Liver (tissue), 9 donors: Measurements from ENCODE around the gene LENG9. TPM values are rescaled to one million over a fixed set of nuclear protein-coding genes. Genes with fewer than 3 reads are reported as not detected.

ENCODE experiments used
- DNase-seq: peaks from one replicate; pipeline ENCODE4 v3.0.0-alpha.2; 2017; ENCODE audit warnings: low spot score
- H3K27ac ChIP-seq, 2 donors: one replicate each; pipeline ENCODE4 v1.7.0; 2013; ENCODE audit warnings: inconsistent platforms in 2 of 2, low read length in 2 of 2, control low read depth in 1 of 2, low read depth in 1 of 2, mild to moderate bottlenecking in 1 of 2
- H3K27me3 ChIP-seq, 4 donors: one replicate each; pipeline versions ENCODE4 v1.6.1 to v1.7.0; 2013; ENCODE audit warnings: low read length in 3 of 4, inconsistent platforms in 1 of 4, mild to moderate bottlenecking in 1 of 4, moderate library complexity in 1 of 4; ENCODE audit not compliant: control insufficient read depth in 4 of 4, insufficient read depth in 4 of 4
- H3K36me3 ChIP-seq, 4 donors: one replicate each; pipeline versions ENCODE4 v1.6.1 to v1.7.0; 2013; ENCODE audit warnings: low read length in 3 of 4, mild to moderate bottlenecking in 3 of 4, low read depth in 1 of 4, moderate library complexity in 1 of 4; ENCODE audit not compliant: control insufficient read depth in 4 of 4, insufficient read depth in 3 of 4
- H3K4me1 ChIP-seq, 4 donors: one replicate each; pipeline versions ENCODE4 v1.6.1 to v1.7.0; 2013; ENCODE audit warnings: low read length in 3 of 4, mild to moderate bottlenecking in 3 of 4, moderate library complexity in 1 of 4; ENCODE audit not compliant: control insufficient read depth in 4 of 4, insufficient read depth in 4 of 4
- H3K4me3 ChIP-seq, 3 donors: one replicate each; pipeline versions ENCODE4 v1.6.1 to v1.7.0; 2013; ENCODE audit warnings: low read length in 3 of 3, control low read depth in 1 of 3, low read depth in 1 of 3, mild to moderate bottlenecking in 1 of 3
- H3K9ac ChIP-seq, 2 donors: one replicate each; pipeline ENCODE4 v1.7.0; 2013; ENCODE audit warnings: low read length in 2 of 2, mild to moderate bottlenecking in 2 of 2, moderate library complexity in 2 of 2, control low read depth in 1 of 2, low read depth in 1 of 2
- H3K9me3 ChIP-seq, 4 donors: one replicate each; pipeline versions ENCODE4 v1.6.1 to v1.7.0; 2013; ENCODE audit warnings: low read length in 3 of 4; ENCODE audit not compliant: control insufficient read depth in 4 of 4
- ATF3 ChIP-seq: IDR thresholded peaks from 2 replicates; pipeline ENCODE4 v1.6.1; 2016; ENCODE audit warnings: antibody characterized with exemption
- CTCF ChIP-seq: fragments of 150-350 bp; IDR thresholded peaks from 2 replicates; pipeline ENCODE4 v1.5.1; 2017; ENCODE audit warnings: improper control_type of control experiment, low read depth, low read length; ENCODE audit not compliant: missing input control
- EGR1 ChIP-seq, 2 donors: IDR thresholded peaks; 2 replicates each; pipeline ENCODE4 v1.6.1; 2016 to 2018; ENCODE audit warnings: antibody characterized with exemption in 2 of 2, low read depth in 2 of 2
- GABPA ChIP-seq, 2 donors: IDR thresholded peaks in 1 of 2; conservative IDR thresholded peaks in 1 of 2; 2 replicates each; pipeline ENCODE4 v1.6.1; 2016; ENCODE audit warnings: antibody characterized with exemption in 2 of 2, mild to moderate bottlenecking in 1 of 2, moderate library complexity in 1 of 2
- HNF4A ChIP-seq, 2 donors: conservative IDR thresholded peaks; 2 replicates each; pipeline ENCODE4 v1.6.1; 2016; ENCODE audit warnings: antibody characterized with exemption in 2 of 2, mild to moderate bottlenecking in 2 of 2
- HNF4G ChIP-seq: IDR thresholded peaks from 2 replicates; pipeline ENCODE4 v1.6.1; 2016; ENCODE audit warnings: antibody characterized with exemption
- MAX ChIP-seq: IDR thresholded peaks from 2 replicates; pipeline ENCODE4 v1.6.1; 2016; ENCODE audit warnings: antibody characterized with exemption
- RAD21 ChIP-seq, 2 donors: IDR thresholded peaks; 2 replicates each; pipeline ENCODE4 v1.6.1; 2016; ENCODE audit warnings: antibody characterized with exemption in 2 of 2, mild to moderate bottlenecking in 2 of 2
- TAF1 ChIP-seq: conservative IDR thresholded peaks from 2 replicates; pipeline ENCODE4 v1.6.1; 2016; ENCODE audit warnings: antibody characterized with exemption, mild to moderate bottlenecking
- ZBTB33 ChIP-seq: IDR thresholded peaks from 2 replicates; pipeline ENCODE4 v1.6.1; 2016; ENCODE audit warnings: antibody characterized with exemption
- WGBS: extraction: QIAGEN DNeasy Blood & Tissue Kit; methylation state at CpG from one replicate; pipeline ENCODE4 v1.1.7; 2013; 5-methylcytosine and 5-hydroxymethylcytosine counted together
- polyA plus RNA-seq, 2 donors: library from polyadenylated mRNA; stranded (reverse) in 1 of 2; unstranded in 1 of 2; fragments of 200-250 nt in 1 of 2; fragments of >200 nt in 1 of 2; fragmentation: Nextera tagmentation in 1 of 2; extraction: Ambion mirVana in 1 of 2; gene quantifications; one replicate each; pipeline versions ENCODE4 v1.2.1 to v1.2.3, GENCODE V29; 2013 to 2015
- total RNA-seq, 2 donors: library from RNA; depleted of rRNA; stranded (reverse); fragments of >200 nt; gene quantifications; one replicate each; pipeline ENCODE4 v1.2.3, GENCODE V29; 2014
- donor health status: healthy.
- donor health status: healthy.
- donor health status: healthy.
- donor health status: healthy.
- donor health status: healthy.

LENG9 gene
- total and polyA plus RNA-seq, 4 donors, result 0.19 to 6.9 (median 2.0) TPM

- H3K4me1 ChIP-seq, result no peaks in the 10 kb centered on the region
- H3K36me3 ChIP-seq, result no peaks in the 10 kb centered on the region
- WGBS, result 71% methylated on average over 5 of the region's 5 CpGs
- H3K9me3 ChIP-seq, result no peaks in the 10 kb centered on the region
- TF ChIP-seq CTCF (no peak), TAF1 (no peak), GABPA (IDR thresholded peaks at IDR 0.05 in 1 of 2, conservative IDR thresholded peaks at IDR 0.05 in 1 of 2) (no peak)
- peaks cover 0 to 4% (median 2%) of the 10 kb centered on the region in 4 donors for H3K27me3 ChIP-seq
- H3K27ac ChIP-seq, result no peak overlapping the region
- H3K9ac ChIP-seq, result no peak overlapping the region
- H3K4me3 ChIP-seq, result no peak overlapping the region
- no peak for DNase-seq
These were observed 22.3 kb upstream of the LENG9 start for GRCh38 chr19:54485851-54486250.

- no peak for DNase-seq
- WGBS, result 76% methylated on average over 10 of the region's 10 CpGs
- H3K36me3 ChIP-seq, result no peaks in the 10 kb centered on the region
- H3K27ac ChIP-seq, result no peak overlapping the region
- H3K9me3 ChIP-seq, result no peaks in the 10 kb centered on the region
- no peak overlapping the region for H3K9ac ChIP-seq
- H3K4me3 ChIP-seq, result no peak overlapping the region
- H3K4me1 ChIP-seq, result no peaks in the 10 kb centered on the region
- TF ChIP-seq ATF3, result no peak
- peaks cover 0 to 3% (median under 1%) of the 10 kb centered on the region in 4 donors for H3K27me3 ChIP-seq
These were observed 20.9 kb upstream of the LENG9 start for GRCh38 chr19:54484451-54484850.

- H3K9me3 ChIP-seq, result no peaks in the 10 kb centered on the region
- 61% methylated on average over 3 of the region's 3 CpGs for WGBS
- H3K4me3 ChIP-seq, result no peak overlapping the region
- no peaks in the 10 kb centered on the region for H3K4me1 ChIP-seq
- peaks cover 0 to 3% (median 0%) of the 10 kb centered on the region in 4 donors for H3K27me3 ChIP-seq
- no peak overlapping the region for H3K27ac ChIP-seq
- DNase-seq, result no peak
- H3K9ac ChIP-seq, result no peak overlapping the region
- H3K36me3 ChIP-seq, result no peaks in the 10 kb centered on the region
- TF ChIP-seq TAF1 (no peak), HNF4A (conservative IDR thresholded peaks at IDR 0.05) (no peak), HNF4G (no peak), MAX (no peak), EGR1 (IDR thresholded peaks at IDR 0.05; ENCODE audit: low read depth in 2 of 2) (no peak), RAD21 (IDR thresholded peaks at IDR 0.05) (no peak)
These were observed 19.3 kb upstream of the LENG9 start for GRCh38 chr19:54482889-54483288.

- DNase-seq, result no peak
- Histone ChIP-seq H3K27ac (no peak overlapping the region), H3K4me3 (no peak overlapping the region), H3K9ac (no peak overlapping the region), H3K27me3 (peaks cover 0 to 3% (median 0%) of the 10 kb centered on the region in 4 donors), H3K36me3 (no peaks in the 10 kb centered on the region), H3K9me3 (no peaks in the 10 kb centered on the region), H3K4me1 (no peaks in the 10 kb centered on the region)
- WGBS, result 11% methylated on average over 16 of the region's 16 CpGs
- peak; percentile 56 to 78 for TF ChIP-seq RAD21 (IDR thresholded peaks at IDR 0.05)
- TF ChIP-seq CTCF, result peak; percentile 49
- TF ChIP-seq ZBTB33, result no peak
These were observed 17.9 kb upstream of the LENG9 start for GRCh38 chr19:54481326-54481930.
